ENCODE measurements around the gene WDR11.

DNA sequence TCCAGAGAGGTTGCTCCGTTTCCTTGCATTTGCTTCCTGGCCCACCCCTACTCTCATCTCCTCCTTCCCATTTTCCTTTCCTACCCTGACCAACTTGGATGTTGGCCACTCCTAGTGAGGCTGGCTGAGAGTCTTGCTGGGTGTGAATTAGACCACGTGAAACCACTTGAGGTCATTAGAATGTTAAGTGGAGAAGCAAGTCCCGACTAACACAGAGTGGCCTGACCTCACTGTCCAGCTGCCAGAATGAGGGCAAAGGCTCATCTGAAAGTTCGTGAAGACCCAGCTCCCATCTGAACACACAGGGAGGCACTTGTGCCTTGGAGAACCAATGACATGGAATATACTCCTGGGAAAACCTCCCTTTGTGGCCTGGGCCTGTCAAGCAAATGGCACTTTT lies 80.8 kb downstream of the WDR11 start:
- no peak for TF ChIP-seq POLR2A (IDR thresholded peaks at IDR 0.05)
- TF ChIP-seq, protein P1, sequence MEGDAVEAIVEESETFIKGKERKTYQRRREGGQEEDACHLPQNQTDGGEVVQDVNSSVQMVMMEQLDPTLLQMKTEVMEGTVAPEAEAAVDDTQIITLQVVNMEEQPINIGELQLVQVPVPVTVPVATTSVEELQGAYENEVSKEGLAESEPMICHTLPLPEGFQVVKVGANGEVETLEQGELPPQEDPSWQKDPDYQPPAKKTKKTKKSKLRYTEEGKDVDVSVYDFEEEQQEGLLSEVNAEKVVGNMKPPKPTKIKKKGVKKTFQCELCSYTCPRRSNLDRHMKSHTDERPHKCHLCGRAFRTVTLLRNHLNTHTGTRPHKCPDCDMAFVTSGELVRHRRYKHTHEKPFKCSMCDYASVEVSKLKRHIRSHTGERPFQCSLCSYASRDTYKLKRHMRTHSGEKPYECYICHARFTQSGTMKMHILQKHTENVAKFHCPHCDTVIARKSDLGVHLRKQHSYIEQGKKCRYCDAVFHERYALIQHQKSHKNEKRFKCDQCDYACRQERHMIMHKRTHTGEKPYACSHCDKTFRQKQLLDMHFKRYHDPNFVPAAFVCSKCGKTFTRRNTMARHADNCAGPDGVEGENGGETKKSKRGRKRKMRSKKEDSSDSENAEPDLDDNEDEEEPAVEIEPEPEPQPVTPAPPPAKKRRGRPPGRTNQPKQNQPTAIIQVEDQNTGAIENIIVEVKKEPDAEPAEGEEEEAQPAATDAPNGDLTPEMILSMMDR (IDR thresholded peaks at IDR 0.05) = no peak
